Measurements from ENCODE around the gene BCL6B. TPM values are rescaled to one million over a fixed set of nuclear protein-coding genes. Genes with fewer than 3 reads are reported as not detected.

The BCL6B gene, protein sequence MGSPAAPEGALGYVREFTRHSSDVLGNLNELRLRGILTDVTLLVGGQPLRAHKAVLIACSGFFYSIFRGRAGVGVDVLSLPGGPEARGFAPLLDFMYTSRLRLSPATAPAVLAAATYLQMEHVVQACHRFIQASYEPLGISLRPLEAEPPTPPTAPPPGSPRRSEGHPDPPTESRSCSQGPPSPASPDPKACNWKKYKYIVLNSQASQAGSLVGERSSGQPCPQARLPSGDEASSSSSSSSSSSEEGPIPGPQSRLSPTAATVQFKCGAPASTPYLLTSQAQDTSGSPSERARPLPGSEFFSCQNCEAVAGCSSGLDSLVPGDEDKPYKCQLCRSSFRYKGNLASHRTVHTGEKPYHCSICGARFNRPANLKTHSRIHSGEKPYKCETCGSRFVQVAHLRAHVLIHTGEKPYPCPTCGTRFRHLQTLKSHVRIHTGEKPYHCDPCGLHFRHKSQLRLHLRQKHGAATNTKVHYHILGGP
- total RNA-seq (2022; extraction: Qiagen RNA extraction; ENCODE audit: low read depth), result 0.09 TPM in 1 of 5 replicates, not detected in the others

DNA sequence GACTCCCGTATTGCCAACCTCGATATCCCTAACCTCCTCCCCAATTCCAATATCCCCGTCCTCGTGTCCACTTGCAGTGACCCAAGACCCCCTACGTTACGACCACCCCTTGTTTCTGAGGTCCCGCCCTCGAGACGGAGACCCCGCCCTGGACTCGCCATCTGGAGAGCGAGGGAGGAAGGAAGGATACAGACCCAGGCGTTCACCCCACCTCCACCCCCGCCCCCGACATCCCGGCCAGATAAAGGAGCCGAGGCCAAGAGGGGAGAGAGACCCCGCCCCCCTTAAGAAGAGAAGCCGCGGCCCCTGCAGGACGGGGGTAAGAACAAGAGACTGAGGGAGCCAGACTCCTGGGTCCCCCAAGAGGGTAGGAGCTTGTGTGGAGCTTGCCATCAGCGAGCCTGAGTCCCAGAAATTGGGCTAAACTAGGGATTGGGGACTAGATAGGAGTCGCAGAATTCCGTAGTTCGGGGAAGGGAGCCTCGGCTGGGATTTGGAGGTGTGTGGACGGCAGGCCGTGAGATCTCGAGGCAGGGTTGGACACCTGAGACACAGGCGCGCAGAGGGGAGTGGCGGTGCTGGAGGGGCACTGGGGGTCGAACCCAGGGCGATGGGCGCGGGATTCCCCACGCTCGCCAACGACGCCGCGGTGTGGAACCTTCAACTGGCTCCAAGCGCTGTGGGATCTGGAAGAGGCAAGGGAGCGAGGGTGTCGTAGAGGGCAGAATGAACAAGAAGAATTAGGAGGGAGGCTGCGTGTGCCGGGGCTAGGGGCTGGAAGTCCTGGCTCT is at the start of gene BCL6B:
BCL6B (plus strand) TSS at position 270 of the 791 bp plus-strand sequence. CDS start 622 bp downstream, outside the sequence.

DNA sequence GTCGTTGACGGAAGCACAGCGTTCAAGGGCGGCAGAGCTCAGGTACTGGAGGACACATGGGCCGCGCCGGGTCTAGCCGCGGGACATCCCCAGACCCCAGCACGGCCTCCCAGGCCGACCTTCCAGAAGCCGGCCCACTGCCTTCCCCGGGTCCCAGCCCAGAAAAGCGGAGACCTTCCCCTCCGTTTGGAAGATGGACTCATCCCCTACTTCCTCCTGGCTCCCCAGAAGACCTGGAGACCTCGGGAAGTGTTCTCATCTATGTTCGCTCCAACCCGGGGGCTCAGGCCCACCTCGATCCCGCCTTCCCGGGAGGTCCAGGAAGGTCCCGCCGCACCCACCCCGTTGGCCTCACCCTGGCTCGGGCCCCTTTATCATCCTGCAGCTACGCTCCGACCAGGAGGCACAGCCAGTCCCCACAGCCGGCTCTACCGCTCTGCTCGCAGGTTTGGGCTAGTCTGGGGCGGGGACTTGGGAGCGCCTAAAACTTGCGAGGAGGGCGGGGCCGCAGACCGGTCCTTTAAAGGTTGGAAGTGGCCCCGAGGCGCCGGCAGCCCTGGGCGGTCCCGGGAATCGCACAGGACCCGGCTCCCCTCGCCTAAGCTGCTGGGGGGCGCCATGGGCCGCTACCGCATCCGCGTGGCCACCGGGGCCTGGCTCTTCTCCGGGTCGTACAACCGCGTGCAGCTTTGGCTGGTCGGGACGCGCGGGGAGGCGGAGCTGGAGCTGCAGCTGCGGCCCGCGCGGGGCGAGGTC is 27.2 kb upstream of the BCL6B start, which contains the start of gene ALOX12:
ALOX12 (plus strand) TSS at position 550 of the 756 bp plus-strand sequence; CDS start at position 619, 69 bp downstream.

DNA sequence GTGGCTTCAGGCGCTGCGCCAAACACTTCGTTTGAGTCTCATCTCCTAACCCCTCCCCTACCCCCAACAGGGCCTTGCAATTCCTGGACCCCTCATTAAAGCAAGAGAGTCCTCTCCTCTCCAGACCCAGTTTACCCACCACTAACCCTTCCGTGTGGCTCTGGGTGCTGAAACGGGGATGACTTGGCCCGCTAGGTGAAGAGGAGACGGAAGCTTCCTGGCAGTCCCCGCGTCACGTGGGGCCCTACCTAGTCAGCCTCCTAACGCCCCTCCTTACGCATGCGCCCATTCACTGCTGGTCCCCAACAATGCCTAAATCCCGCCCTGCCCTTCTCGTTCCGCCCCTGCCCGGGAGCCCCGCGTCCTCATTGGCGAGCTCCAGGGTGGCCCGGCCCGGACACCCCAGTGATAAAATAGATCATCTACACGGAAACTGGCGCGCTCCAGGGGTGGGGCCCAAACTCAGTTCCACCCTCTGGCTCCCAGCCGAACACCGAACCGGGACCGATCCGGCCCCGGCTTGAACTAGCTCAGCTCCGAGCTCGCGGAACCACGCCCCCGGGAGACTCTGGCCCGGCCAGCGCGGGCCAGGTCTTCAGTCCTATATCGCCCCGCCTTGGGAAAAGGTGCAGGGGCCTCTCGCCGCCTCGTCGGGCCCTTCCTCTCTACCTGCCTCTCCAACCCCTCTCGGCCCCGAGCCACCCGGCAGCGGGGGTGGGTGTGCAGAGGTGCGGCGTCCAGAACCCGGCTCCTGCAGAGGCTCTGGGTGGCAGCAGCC is 12.9 kb downstream of the BCL6B start, which contains the start of gene SLC16A13:
SLC16A13 (plus strand) TSS at position 425 of the 778 bp plus-strand sequence. CDS start 368 bp downstream, outside the sequence.

DNA sequence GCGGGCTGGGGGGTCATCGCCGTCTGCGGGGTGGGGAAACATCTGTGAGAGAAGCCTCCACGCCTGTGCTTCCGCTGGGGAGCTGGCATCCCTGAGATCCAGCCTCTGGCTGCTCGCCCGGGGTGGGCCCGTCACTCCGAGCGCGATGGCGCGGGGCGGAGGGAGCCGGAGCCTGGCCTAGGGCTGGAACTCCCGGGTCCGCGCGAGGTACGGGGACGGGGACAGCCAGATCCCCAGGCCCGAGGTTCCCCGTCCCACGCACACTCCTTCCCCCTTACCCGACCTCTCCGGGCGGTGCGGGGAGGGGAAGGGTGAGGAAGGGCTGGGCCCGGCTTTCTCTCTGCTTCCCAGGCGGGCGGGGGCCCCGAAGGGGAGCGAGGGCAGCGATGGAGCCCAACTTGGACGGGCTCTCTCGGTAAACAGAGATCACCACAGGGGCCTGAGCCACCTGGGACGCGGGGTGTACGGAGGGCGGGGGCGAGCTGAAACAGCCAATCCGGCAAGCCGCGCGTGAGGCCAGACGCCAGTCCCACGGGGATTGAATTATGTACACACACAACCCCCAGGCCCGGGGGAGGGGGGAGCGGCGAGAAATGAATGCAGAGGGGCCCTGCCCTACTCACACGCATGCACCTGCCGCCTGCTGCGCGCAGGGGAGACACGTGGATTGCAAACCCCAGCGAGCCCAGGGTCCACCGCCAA is 20.8 kb downstream of the BCL6B start, which contains the start of gene SLC16A11:
SLC16A11 (minus strand) TSS at position 596 of the 702 bp plus-strand sequence; CDS start at position 17, 579 bp downstream.

Other genes with a start within 250 kb of the BCL6B start
- gene FBXO39, start 246.8 kb upstream of the BCL6B start, total RNA-seq (2022; extraction: Qiagen RNA extraction; ENCODE audit: low read depth), result not detected in 5 replicates
- 0.05 TPM in 1 of 5 replicates, not detected in the others for gene TEKT1, start 191.3 kb upstream of the BCL6B start, total RNA-seq (2022; extraction: Qiagen RNA extraction; ENCODE audit: low read depth)
- not detected in 5 replicates for gene ALOX12, start 27.0 kb upstream of the BCL6B start, total RNA-seq (2022; extraction: Qiagen RNA extraction; ENCODE audit: low read depth)
- gene RNASEK, start 10.4 kb upstream of the BCL6B start, total RNA-seq (2022; extraction: Qiagen RNA extraction; ENCODE audit: low read depth), result 444 to 509 TPM (median 460 TPM) in 5 replicates
- gene SLC16A13, start 13.0 kb downstream of the BCL6B start, total RNA-seq (2022; extraction: Qiagen RNA extraction; ENCODE audit: low read depth), result 8.0 to 13.7 TPM (median 11.4 TPM) in 5 replicates
- gene SLC16A11, start 21.0 kb downstream of the BCL6B start, total RNA-seq (2022; extraction: Qiagen RNA extraction; ENCODE audit: low read depth), result not detected in 5 replicates
- gene CLEC10A, start 57.2 kb downstream of the BCL6B start, total RNA-seq (2022; extraction: Qiagen RNA extraction; ENCODE audit: low read depth), result not detected in 5 replicates
- 0.07 to 0.19 TPM in 2 of 5 replicates, not detected in the others for gene ASGR2, start 91.8 kb downstream of the BCL6B start, total RNA-seq (2022; extraction: Qiagen RNA extraction; ENCODE audit: low read depth)
- 1.1 to 1.7 TPM (median 1.2 TPM) in 5 replicates for gene ASGR1, start 156.3 kb downstream of the BCL6B start, total RNA-seq (2022; extraction: Qiagen RNA extraction; ENCODE audit: low read depth)
- 7.3 to 9.7 TPM (median 8.5 TPM) in 5 replicates for gene DLG4, start 196.8 kb downstream of the BCL6B start, total RNA-seq (2022; extraction: Qiagen RNA extraction; ENCODE audit: low read depth)
- gene ACADVL, start 196.9 kb downstream of the BCL6B start, total RNA-seq (2022; extraction: Qiagen RNA extraction; ENCODE audit: low read depth), result 339 to 466 TPM (median 425 TPM) in 5 replicates
- gene DVL2, start 211.5 kb downstream of the BCL6B start, total RNA-seq (2022; extraction: Qiagen RNA extraction; ENCODE audit: low read depth), result 31.4 to 43.0 TPM (median 35.3 TPM) in 5 replicates
- gene PHF23, start 216.4 kb downstream of the BCL6B start, total RNA-seq (2022; extraction: Qiagen RNA extraction; ENCODE audit: low read depth), result 90.3 to 102 TPM (median 93.3 TPM) in 5 replicates
- 605 to 729 TPM (median 704 TPM) in 5 replicates for gene GABARAP, start 219.4 kb downstream of the BCL6B start, total RNA-seq (2022; extraction: Qiagen RNA extraction; ENCODE audit: low read depth)
- 208 to 246 TPM (median 226 TPM) in 5 replicates for gene CTDNEP1, start 228.7 kb downstream of the BCL6B start, total RNA-seq (2022; extraction: Qiagen RNA extraction; ENCODE audit: low read depth)
- gene ELP5, start 229.2 kb downstream of the BCL6B start, total RNA-seq (2022; extraction: Qiagen RNA extraction; ENCODE audit: low read depth), result 116 to 129 TPM (median 124 TPM) in 5 replicates
- 0.63 to 0.91 TPM (median 0.76 TPM) in 5 replicates for gene CLDN7, start 239.4 kb downstream of the BCL6B start, total RNA-seq (2022; extraction: Qiagen RNA extraction; ENCODE audit: low read depth)